NOMO-1 treated with DMSO at 0.1 percent for 48 hours (cell line): ENCODE results near the gene ARHGEF7.
"Not testable (repeated sequence)": the region's sequence is repeated elsewhere in the genome, so short reads cannot be mapped to it uniquely, and the experiment has no call there.

ENCODE experiments used
- DNase-seq: peaks from one replicate; lab custom pipeline; 2025; ENCODE audit not compliant: unreplicated experiment; lab: John Stamatoyannopoulos, UW

The ARHGEF7 gene

DNA sequence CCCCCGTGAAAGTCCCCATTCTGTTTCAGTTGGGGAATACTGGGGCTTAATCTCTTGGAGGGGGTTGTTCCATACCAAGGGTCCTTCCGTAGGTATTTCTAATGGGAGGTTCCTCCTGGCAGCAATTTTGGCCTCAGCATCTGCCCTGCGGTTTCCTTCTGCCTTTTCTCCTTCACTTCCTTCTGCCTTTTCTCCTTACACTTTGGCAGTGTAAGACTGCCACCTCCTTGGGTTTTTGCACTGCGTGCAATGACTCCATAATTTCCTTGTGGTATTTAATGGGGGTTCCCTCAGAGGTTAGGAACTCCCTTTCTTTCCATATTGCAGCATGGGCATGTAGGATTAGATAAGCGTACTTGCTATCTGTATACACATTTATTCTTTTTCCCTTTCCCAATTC is 78.1 kb downstream of the ARHGEF7 start:
- DNase-seq = peak; percentile 50

DNA sequence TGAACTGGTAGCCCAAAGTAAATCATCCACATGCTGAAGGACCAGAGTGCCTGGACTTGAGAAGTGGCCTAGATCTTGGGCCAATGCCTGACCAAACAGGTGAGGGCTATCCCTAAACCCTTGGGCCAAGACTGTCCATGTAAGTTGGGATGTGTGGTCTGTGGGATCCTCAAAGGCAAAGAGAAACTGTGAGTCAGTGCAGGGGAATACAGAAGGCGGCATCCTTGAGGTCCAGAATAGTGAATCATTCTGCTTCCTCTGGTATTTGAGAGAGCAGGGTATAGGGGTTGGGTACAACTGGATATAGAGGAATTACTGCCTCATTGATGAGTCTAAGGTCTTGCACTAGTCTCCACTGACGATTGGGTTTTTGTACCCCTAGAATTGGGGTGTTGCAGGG is 79.5 kb downstream of the ARHGEF7 start:
- DNase-seq = not testable (repeated sequence)

DNA sequence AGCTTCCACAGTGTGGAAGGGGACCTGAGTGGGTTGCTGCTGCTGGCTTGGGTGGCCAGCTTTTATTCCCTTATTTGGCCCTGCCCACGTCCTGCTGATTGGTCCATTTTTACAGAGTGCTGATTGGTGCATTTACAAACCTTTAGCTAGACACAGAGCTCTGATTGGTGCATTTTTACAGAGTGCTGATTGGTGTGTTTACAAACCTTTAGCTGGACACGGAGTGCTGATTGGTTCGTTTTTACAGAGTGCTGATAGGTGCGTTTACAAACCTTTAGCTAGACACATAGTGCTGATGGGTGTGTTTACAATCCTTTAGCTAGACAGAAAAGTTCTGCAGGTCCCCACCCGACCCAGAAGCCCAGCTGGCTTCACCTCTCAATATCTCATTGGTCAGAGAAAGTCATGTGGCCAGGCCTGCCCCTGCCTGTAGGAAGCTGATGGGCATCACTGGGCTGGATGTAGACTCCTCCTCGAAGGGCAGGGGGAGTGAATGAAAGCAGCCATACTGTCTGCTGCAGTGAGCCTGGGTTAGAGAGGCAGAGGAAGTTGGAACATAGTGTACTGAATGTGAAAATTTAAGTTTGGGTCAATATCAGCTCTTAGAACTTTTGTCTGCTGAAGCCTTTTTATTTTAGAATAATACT is 83.7 kb downstream of the ARHGEF7 start:
- not testable (repeated sequence) for DNase-seq

DNA sequence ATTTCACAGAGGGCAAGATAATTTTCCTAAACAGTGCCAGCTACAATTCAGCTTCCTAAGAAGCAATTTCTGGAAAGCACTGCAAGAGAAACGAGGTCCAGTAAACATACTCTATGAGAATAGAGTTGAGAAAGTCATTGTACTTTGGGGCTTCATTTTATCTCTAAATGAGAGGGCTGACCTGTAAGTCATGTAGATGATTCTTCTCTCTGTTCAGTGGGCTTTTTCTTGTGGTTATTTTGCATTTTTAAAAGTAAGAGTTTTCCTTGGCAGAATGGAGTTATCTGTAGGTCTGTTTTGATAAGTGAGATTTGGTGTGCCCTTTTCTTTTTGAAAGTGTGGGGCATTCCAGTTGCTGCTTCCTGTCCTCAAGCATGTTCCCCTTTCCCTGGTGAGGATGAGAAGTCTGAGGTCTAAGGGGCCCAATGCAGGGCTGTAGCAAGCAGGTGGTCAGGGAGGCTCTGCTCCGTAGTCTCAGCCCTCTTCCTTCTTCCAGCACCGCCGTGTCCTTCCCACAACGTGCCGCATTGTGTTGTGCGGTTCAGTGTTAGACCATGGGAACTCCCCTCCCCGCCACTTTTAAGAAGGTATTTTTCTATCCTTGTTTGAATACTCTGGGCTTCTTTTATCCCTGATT is 86.3 kb downstream of the ARHGEF7 start:
- DNase-seq = no peak

DNA sequence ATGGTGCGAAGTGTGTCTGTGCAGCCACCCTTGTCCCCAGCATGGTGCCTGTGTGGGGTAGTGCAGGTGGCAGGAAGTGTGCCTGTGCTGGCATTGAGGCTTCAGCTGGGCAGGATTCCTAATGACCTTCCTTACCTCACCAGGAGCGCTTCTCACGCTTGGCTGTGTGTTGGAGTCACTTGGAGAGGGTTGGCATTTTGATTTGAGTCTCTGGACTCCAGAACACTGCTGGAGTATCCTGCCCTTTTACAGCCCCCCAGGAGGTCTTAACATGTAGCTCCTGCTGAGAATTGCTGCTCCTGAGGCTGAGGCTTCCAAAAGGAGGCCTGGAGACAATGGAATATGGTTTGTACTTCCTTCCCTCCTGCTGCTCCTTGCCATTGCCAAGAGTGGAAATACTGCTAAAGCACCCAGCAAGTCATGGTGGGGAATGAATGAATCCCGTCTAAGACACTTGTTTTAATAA is 87.1 kb downstream of the ARHGEF7 start:
- no peak for DNase-seq

DNA sequence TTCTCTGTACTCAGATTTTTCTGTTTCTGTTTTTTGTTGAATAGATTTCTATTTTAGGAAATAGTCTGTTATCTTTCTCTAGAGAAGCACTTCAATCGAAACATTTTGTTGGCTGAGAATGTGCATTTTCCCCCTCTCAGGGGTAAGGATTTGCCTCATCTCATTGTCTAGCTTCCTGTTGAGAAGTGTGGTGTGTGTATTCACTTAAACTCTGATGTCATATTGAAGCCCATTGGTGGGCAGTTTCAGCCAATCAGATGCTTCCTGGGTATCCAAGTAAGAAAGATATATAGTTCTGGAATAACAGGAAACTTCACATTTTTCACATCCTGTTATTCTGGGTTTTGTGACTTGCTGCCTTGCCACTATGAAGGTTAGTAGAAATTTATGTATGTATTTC is 87.6 kb downstream of the ARHGEF7 start:
- no peak for DNase-seq

DNA sequence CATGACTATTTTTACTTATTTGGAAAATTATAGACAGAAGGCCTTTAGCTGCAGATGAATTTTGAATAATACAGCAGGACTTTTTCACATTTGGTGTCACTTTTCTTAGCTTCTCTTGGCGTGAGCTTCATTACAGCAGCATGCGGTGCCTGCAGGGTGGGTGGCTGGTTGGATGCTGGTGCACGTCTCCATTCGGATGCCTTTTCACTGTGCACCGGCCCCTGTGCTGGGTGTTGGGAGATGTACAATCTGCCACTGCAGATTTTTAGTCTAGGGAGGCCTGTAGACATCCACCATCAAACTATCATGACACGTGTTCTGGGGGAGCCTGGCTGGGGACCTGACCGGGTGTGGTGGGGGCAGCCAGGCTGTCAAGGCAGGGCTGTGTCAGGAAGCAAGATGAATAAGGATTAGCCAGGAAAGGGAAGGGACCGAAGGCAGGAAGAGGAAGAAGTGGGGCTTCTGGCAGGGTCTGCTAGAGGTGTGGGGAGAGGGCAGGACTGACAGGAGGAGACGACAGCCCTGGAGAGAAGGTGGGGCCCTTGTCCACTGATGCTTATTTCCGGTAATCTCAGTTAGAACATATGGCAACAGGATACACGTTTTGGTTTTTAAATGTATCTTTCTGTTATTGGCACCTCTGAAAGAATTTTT is 88.8 kb downstream of the ARHGEF7 start:
- DNase-seq = no peak

DNA sequence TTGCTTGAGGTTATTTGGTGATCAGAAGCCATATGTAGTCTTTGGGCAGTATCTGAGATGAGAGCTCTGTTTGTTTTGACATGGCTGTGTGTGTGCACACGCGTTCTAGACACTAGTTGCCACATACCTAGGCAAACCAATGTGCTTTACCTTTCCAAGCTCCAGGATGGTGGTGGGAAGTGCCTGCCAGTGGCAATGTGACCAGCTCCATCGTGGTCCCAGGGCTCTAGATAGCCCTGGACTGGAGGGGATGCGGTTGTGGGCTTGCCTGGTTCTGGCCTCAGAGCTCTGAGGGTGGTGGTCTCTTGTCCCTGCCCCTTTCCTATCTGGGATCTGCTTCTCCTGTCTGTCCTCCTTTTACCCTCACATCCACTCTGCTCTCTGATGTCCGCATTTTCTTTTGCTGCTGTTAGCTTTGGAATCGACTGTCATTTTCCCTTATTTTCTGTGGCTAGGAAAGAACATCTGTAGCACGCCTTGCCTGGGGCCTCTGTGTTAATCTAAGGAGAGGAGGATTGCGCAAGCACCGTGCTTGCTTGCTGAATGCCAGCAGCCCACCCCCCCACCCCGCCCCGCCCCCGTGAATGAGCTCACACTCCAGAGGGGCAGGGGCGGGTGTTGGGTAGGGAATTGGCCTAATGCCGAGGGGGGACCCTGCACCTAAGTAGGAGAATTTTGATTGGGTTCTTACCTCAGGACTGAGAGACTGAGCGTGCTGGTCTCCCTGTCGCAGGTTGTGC is 89.5 kb downstream of the ARHGEF7 start:
- DNase-seq = no peak

DNA sequence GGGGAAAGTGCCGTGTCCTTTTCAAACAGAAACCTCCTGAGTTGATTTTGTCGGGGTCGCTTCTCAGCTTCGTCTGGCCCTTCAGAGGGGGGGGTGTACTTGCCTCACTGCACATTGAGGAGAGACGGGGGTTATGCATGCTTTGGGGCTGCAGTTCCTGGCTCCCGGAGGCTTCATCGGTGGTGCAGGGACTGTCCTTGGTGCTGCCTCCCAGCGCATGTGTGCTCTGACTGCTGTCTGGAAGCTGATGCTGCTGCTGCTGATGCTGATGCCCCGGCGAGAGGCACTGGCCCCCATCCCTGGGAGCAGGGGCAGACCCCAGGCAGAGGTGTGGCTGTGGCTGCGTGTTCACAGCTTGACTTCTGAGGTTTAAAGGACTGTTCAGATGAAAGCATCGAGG is 91.0 kb downstream of the ARHGEF7 start:
- no peak for DNase-seq

DNA sequence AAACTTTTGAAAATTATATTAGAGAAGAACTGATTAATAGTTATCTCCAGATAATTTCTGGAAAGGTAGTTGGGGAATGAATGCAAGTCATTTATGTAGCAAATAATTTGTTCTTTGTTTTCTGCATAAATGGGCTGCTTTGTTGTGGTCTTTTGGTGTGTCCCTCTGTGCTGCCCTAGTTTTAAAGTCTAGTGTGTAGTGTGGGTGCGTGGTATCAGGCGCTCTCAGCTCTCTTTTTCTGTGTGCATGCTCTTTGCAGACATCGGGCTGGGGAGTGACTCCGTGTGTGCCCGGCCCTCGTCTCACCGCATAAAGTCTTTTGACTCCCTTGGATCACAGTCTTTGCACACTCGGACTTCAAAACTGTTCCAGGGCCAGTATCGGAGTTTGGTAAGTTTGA is 94.5 kb downstream of the ARHGEF7 start:
- DNase-seq = no peak

DNA sequence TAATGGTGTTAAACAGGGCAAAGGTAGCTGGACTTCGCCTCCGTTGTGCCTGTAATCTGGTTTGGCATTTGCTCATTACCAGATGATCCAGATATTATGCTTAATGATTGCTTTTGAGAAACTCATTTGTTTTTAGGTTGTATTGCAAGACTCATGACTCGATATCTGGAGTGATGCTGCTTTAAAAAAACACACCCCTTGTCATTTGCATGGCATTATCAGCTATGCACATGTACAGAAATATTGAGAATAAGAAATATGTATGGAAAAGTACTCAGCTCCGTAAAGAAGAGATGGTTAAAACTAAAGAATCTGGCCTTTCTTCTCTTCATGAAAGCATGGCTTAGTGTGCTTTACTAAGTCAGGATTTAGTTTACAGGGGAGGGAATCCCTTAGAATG is 95.0 kb downstream of the ARHGEF7 start:
- DNase-seq = no peak

DNA sequence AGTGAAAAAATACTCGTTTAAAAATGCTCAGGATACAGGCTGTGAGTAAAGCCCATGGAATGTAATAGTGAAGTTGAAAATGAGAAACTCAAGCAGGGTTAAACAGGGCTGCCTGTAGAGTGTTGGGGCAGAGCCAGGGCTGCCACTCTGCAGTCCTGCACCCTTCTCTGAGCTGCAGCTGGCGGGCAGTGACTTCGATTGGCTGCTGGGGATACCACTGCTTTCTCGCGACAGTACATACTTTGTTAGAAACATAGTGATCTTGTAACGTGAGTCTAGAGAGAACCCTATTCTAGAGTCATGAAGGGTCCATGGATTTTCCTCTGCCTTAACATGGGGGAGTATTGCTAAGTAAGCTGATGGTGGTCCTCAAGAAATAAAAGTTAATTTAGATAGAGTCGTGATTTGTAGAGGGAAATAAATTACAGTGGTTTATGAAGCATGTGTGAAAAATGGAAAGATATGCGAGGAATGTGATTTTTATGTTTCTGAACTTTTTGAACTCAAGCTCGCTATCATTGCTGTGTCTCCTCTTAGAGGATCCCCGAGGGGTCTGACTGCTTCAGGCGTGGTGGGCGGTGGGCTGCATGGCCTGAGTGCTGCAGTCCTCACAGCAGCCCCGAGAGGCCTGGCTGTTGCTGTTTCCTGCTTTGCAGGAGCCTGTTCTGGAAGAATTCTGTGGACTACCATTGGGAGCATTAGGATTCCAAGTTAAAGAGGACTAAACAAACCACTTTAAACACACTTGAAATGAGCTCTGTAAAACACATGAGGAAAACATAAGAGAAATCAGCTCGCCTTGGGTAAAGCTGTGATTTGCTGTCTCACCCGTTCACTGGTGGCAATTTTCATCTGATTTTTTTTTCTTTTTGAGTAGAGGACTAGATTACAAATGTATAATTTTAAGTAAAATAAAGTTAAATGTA is 95.7 kb downstream of the ARHGEF7 start:
- no peak for DNase-seq

DNA sequence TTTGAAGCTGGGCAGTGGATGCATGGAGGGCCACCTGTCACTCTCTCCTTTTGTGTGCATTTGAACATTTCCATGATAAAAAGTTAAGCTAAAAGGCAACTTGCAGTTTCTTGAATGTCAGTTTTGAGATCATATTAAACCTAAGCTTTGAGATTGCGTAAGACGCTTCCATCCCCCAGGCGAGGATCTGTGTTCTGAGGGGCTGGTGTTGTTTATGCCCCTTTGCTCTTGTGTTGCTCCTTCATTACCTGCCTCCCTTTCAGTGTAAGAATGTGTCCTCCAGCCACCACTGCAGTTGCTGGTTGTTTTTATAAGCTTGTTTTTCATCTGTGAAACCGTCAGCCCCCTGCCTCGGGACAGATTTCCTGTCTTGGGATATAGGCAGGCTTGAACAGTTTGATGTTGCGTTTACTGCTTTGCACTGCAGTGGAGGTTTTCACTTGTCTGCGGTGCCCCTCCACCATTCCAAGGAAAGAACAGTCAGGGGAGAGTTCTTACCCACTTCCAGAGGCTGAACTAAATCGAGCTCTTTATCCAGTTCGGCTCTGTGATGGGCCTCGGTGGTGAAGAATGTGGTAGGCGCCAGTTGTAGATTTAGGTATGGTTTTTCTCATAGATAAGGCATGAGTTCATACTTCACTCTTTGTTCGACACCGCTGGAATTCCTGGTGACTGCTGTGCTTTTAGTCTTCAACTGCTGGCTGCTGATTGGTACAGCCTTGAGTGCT is 96.8 kb downstream of the ARHGEF7 start:
- no peak for DNase-seq

DNA sequence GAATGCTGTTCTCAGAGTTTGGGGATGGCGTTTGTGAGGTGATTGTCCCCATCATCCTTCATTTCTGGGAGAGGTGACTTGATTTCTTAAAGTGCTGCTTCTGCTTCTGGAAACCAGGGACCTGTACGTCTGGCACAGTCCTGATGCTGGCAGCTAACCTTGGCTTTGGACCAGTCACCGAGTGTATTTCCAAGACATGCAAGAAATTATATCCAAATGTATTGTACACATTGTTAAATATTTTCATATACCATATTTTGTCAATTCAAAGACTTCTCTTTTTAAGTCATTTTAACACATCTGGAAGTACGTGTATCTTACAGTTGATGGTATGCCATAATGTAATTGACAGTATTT is 97.4 kb downstream of the ARHGEF7 start:
- DNase-seq = no peak

DNA sequence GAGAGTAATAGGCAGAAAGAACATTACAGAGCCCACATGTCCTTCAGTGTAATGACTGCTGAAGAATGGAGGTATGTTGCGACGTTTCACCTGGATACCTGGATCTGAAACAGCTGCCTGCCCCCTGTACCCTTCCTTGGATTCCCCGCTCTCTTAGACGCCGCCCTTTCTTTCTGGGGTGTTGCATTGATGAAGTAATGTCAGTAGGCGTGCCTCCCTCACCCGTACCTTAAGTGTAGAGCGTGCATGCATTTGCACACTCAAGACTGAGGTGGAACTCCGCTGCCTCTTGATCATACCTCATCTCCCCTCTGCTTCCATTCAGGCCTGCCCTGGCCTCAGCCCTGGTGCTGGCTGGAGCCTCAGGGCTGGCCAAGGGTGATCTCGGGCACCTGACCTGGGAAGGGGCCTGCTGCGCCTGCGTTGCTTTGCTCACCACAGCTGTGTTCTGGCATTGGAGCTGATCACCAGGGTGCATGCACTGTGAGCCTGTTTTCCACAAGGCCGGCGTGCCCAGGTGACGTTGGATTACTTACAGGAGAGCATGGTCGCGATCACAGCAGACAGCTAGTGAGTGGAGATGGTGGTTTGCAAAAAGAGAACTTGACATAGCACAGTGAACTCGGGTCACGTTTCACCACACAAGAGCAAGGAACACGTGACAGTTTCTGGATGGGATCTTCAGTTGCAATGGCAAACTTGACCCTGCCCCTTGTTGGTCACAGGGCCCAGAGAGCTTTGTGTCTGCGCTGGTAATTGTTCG is 99.0 kb downstream of the ARHGEF7 start:
- peak; percentile 82 for DNase-seq

DNA sequence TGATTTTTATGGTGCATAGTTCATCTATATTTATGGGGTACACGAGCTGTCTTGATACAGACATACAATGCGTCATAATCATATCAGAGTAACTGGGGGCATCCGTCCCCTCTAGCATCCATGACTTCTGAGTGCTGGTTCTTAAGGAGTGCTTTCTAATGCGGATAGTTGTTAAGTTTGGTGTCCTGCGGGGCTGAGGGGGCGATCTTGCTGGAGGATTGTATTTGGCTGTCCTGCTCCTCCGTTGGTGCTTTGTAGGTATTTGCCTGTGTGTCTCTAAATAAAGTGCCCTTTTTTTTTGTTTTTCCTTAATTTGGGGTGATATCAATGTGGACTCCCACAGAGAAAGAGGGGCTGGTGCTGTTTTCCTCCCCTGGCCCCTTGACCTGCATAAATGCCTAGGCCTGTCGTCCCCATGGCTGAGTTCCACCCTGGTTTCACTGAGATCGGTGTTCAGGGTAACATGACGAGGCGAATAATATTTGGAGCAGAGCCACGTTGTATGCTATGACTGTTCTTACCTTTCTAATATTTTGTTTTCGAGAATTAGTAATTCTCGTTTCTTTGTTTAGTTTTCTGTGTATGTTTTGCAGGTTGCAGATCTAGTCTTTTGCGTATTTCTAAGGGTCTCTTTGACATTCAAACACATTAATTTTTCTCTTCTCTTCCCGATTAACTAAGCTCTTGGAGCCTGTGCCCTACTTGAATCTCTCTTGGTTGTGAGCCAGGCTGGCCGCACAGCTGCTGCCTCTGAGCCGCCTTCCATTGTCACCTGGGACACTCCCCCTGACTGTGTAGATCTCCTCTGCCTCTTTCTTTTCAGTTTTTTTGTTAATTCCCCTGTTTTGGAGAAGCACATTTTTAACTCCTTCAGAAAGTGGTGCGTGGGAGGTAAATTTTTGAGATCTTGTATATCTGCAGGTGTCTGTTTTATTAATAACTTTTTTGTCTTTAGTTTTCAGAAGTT is 100.3 kb downstream of the ARHGEF7 start:
- no peak for DNase-seq

DNA sequence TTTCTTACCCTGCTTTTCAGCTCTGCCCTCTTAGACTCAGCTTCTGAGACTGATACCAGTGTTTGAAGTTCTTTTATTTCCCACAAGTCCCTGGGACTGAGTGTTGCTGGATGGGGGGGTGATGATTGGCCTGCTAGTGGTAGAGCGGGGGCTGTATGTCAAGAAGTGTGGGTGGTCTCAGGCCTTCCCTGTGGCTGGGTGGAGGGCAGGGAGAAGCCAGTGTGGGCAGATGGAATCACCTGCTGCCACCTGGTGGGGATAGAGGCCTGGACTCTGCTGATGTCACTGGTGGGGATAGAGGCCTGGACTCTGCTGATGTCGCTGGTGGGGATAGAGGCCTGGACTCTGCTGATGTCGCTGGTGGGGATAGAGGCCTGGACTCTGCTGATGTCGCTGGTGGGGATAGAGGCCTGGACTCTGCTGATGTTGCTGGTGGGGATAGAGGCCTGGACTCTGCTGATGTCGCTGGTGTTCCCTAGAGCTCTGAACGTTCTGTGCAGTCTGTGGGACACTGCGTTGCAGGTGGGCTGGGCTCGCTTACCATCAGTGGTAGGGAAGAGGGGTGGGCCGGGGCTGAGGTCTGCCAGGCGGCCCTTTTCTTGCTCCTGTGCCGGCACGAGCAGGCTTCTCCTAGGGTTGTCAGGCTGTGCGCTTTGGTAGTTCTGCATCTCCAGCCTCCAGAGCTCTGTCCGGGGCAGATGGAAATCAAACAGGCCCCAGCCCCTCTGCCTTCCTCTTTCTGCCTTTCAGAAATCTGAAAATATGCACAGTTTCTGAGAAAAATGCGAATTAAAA is 101.3 kb downstream of the ARHGEF7 start:
- DNase-seq = no peak
